ENCODE measurements around the gene HOXB3.

HOXB3 gene

DNA sequence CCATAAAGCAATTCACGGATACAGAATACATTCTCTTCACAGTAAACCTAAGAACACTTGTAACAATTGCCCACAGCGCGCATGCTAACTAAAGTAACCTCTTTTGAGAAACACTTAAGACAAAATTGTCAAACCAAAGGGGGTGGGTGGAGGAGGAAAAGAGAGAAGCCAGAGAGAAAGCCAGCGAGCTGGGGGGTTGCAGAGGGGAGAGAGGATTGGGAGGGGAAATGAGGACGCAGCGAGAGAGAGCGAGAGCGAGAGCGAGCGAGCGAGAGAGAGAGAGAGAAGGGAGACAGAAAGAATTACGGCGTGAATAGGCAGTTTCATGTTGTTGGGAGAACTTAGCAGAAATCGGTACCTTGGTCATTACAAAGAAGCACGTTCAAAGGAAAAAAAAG, 22.4 kb upstream of the HOXB3 start:
- no peak for DNase-seq

DNA sequence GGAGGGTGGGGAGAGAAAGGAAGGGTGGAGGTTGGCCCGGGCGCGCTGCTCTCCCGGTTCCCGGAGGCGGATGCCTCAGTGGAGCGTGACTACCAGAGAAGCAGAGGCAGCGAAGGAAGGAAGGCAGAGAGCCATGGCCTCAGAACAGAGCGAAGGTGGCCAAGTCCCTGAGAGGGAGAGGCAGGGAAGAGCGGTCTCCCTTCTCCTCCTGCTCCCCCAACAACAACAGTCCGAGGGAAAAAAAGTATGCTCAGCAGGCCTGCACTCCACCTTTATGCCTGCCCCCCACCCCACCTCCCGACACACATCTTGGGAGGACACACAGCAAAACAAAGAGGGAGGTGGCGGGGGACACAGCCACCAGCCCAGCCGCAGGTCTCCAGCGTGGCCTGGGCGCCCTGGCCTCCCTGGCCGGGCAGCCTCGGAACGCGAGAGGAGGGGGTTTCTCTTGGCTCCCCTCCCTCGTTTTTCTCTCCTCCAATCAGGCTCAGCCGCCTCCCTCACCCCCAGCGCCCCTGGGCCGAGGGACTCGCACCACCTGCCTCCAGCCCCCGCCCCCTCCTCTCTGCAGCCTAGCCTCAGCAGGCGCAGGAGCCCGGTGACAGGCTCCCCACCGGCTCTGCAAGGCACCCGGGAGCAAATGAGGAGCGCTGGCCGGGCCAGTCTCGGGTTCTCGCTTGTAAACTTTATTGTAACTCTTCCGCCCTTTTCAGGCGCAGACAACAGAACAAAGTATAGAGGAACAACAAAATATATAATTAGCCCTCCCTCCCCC, 21.8 kb upstream of the HOXB3 start:
- no peak for DNase-seq

DNA sequence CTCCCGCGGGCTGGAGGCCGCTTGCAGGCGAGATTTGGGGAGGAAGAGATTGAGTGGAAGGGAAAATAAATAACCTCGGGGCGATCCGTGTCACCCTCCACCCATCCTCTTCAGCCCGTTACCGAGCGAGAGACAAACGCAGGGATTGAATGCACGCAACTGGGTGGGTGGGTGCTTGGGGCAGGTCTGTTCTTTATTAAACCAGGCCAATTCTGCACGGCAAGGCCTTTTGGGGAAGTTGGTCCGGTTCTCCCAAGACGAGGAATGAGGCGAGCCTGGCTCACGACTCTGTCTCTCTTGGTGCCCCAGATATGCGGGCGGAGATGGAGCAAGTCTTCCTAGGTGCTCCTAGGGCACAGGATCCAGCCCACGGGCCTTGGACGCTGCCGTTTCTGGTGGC, 21.2 kb upstream of the HOXB3 start:
- DNase-seq = no peak

DNA sequence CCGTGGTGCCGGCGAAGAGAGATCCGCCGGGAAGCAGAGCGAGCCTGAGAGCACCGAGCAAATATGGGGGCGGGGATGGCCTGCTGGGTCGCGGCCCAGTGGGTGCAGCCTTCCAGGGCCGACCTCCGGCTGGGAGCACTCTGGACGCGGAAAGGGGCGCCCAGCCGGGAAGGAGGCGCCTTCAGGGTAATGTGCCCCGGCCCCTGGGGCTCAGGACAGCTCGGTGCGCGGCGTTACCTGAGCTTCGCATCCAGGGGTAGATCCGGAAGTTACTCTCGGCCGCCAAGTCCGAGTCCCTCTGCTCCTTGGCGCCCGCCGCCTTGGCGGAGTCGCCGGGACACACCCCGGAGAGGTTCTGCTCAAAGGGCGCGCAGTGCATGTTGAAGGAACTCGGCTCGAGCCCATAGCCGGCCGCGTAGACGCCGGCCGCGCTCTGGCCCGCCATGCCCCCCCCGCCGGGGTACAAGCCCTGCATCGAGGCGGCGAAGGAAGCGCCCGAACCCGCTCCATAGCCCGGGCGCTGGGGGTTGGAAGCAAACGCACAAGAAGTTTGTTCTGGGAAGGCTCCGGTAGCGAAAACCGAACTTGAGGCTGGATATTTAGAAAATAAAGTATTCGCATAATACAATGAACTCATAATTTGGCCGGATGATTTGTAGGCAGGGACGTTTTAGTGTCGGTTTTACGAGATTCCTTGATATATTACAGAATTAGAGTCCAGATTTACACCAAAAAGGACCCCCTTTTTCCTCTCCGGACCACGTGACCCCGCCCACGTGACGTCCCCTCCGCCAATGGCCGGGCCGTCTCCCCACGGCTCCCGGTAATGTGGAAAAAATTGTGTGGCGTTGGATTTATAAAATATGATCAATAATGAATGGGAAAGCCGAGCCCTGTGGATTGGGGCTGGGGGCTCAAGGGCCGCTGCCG, 20.5 kb upstream of the HOXB3 start, which contains the start of gene HOXB7:
TSS of gene HOXB7 (minus strand) at position 736 of the 930 bp plus-strand sequence. CDS start at position 637, 99 bp downstream.
- DNase-seq = peak; percentile 67

DNA sequence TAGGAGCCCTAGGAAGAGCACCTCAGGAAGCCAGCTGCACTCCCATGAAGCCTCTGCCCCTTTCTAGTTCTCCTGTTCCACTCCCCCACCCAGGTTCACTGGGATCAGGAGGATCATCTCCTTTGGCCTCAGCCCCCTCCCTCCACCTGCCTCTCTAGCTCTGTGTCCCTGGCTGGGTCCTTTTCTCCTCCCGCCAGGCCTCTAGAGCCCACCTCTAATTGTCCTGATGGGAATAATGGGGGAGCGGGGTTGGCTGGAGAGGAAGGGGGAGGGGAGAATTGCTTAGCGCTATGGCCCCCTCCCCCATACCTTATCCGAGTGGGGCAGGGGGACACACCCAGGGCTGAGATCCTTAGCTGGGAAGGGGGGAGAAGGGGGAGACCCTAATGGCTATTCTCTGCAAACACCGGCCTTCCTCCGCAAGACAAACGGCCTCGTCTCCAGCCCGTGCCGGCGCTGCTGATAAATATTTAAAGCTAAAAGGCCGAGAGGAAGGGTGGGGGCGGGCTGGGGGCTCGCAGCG, 19.8 kb upstream of the HOXB3 start:
- DNase-seq = no peak

DNA sequence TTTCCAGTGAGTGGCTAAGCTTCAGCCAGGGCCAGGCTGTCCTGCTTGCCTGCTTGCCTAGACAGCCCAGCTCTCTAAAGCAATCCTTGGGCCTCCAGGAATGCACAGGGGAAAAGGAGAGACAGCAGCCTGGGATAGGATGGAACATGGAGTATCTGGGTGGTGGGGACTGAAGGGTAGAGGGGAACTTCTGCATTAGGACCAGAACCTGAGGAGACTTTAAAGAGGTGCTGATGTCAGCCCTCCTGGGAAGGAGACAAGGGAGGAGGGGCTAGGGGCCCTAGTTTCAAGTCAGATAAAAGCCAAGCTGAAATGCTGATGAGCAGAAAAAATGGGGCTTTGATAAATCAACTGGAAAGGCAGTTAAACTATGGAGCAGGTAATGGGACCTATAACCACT, 19.0 kb upstream of the HOXB3 start:
- peak; percentile 75 for DNase-seq

DNA sequence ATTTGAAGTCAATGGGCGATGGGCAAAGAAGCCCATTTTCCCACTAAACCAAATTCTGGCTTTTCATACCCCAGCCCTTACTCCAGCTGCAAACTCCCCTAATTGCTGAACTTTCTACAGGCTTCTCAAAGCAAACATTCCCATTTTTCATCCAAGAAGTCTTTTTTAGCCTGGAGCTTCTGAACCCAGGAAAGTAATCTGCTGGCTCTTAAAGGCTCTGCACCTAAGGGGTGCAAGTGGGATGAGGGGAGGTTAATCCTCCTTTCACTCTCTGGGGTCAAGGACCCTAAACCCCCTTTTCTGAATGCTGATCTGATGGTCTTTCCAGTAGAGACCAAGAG, 18.4 kb upstream of the HOXB3 start:
- no peak for DNase-seq

DNA sequence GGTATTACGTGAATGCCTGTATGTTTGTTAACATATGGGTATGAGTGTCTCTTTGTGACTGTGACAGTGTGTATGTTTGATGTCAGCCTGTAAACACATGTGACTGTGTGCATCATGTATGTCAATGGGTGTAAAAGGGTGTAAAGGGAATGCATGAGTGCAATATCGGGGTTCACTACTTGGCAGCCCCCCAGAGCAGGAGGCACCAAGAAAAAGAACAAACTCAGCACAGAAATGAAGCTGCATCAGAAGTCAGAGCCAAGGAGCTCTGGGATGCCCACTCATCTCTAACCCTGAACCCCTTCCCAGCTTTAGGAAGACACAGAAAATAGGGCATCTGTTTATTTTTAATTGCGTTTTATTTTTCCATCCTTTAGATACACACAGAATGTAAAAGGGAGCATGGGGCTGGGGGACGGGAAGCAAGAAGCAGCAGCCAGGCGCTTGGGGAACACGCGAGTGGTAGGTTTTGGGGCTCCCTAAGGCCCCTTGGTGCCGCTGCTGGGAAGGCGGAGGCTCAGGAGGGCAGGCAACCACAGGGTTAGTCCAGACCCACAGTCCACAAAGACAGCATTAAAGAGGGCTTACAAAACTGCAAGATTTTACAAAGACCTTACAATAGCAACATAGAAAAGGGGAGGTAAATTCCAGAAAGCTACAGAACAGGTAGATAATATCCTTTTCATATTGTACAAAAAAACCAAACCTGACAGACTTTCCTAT, 17.0 kb upstream of the HOXB3 start:
- no peak for DNase-seq

DNA sequence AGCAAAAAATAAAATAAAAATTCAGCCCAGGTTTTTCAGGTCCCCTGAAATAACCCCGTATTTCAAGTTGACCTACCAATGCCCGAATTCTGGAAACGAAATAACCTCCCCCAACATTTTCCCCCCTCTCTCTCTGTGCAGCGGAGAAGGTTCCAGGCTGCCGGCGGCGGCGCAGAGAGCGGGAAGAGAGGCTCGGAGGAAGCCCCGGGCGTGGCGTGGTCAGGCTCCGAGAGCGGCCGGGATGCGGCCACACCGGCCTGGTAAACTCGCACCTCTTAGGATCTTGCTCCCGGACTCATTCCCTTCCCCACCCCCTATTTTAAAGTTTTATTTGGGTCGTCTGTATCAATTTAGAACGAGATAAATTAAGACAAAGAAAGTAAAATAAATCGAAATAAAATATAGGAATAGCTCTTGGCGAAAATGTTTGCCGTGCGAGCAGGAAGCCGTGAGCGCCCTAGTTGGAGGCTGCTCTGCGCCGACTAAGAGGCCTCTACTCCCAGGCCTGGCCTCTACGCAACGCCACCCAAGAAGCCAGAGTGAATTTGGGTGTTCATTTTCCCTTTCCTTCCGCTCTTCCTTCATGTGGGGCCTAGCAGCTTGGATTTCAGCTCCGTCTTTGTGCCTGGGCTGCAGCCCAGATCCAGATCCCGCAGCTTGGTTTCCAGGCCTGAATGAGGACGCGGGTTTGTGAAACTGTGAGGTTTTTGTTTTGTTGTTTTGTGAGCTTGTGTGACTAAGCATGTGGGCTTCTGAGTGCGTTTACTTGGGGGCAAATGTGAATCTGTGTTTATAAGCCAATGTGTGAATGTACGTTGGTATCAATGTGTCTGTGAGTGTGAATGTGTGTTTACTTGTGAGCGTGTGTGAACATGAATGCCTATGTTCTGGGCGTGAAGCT, 16.2 kb upstream of the HOXB3 start:
- no peak for DNase-seq

DNA sequence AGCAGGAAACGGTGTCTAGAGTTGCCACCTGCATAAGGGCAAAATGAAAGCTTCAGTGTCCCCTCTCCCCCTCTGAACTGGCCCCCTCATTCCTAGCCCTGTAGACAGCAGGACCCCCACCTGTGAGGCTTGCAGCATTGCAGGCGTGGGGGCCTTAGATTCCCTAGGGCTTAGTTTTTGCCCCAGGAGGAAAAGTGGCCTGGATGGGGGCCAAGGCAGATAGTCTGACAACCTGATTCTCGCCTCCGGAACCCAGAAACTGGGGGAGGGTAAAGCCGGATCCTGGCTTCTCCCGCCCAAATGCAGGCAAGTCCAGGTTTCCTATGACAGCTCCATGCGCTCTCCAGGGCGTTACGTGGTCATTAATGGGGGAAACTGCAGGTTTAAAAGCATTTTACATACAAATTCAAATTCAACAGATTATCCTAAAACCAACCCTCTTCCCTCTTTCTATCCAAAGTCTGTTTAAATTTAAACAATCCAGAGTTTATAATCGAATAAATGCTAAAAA, 15.4 kb upstream of the HOXB3 start:
- DNase-seq = no peak

DNA sequence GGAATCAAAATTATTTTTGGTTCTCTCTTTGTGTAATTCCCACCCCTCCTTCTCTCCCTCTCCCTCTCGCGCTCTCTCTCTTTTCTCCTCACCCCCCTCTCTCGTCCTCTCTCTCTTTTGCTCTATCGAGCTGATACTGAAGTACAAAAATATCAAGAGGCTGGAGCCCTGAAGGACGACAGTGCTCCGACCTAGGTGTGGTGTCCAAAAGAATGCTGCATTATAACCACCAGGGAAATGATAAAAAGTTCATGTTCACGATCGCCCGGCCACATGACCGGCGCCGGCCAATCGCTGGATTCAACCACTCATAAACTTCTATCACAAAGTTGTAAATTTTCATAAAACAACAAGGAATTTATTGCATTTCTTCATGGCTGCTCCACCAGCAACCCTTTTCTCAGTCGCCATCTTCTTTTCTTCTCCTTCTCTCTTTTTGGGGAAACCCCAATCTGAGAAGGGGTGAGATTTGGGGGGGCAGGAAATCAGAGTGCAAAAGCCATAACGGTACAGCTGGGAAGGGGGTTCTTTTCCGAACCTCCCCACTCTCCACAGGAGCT, 14.8 kb upstream of the HOXB3 start, which contains the start of gene HOXB6:
TSS of gene HOXB6 (minus strand) at position 217 of the 560 bp plus-strand sequence. CDS start 6,836 bp downstream, outside the sequence.
- DNase-seq = no peak

DNA sequence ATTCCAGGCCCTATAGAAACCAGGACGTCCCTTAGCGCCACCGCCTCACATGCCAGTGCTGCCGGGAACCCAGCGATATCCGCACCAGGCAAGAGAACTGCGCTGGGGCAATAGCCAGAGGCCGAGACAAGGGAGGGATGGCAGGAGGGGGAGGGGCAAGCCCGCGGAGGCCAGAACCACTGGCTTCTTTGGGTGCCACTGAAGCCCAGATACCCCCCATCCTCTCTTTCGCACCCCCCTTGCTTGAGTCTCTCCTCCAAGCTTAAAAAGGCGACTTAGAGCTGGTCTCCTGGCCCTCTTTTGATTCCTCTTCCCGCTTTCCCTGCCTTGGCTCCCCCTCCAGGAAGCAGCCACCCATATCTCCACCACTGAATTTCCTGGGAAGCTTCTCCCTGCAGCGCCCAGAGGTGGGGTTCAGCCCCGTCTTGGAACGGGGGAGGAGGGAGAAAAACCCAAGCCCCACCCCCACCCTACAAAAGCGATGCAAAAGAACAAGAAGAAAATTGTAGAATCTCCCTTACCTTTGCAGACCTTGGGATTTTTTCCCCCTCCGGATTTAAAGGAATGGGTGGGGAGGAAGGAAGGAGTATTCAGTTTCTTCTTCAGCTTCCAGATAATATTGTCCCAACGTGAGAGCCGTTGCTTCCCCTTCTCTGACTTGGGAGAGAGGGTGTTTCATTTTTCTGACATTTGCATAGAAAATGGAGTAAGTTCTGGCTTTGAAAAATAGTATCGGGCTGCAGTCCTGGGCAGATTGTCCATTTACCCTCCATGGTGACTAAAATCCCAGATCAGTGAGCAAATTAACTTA, 14.1 kb upstream of the HOXB3 start:
- no peak for DNase-seq

DNA sequence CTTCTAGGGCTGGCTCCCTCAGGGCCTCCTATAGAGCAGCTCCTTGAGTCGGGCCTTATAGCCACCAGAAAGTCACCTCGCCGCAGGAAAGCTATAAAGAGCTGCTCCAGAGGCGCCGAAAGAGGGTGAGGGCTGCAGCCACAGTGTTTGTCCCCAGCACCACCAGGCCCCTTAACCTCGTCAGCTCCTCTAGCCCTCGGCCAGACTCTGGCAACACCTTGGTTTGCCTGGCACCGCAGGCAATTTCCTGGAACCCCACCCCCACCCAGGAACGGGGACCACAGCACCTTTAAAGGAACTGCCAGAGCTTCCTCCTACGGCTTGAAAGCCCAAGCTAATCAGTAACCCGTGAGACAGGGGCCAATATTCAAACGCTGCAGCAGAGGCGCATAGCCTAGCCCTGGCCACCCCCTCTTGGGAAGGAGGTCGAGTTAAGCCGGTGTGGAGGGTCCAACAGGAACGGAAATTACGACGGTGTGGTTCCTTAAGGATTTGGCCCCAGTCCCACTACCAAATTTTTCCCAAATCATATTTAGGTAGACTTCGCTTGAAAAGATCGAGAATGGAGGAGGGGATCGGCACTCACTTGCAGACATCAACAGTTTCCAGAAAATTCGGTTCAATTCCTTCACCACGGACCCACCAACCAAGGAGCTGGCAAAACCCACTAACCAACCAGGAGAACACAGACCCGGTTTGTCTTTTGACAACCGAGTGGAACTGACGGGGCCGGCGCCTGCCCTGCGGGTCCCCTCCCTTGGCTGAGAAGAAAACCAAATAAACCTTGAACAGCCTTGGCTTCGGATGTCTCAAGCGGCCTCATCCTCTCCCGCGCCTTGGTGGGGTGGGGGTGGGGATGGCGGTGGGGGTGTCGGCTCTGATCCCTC, 11.7 kb upstream of the HOXB3 start:
- no peak for DNase-seq

DNA sequence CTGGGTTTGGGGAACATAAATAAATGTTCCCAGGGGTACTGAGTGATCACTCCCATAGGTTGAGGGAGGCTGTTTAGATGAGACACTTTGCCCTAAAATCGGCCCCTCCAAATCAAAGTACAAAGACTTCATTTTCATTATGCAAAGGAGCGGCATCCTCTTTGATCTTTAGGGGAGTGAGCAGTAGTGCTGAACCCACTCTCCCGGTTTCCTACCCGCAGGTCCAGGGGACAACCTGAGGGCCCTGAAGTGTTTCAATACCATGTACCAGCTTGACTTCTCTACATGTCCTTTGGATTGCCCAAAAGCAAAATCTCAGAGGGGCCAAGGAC, 11.1 kb upstream of the HOXB3 start:
- no peak for DNase-seq

DNA sequence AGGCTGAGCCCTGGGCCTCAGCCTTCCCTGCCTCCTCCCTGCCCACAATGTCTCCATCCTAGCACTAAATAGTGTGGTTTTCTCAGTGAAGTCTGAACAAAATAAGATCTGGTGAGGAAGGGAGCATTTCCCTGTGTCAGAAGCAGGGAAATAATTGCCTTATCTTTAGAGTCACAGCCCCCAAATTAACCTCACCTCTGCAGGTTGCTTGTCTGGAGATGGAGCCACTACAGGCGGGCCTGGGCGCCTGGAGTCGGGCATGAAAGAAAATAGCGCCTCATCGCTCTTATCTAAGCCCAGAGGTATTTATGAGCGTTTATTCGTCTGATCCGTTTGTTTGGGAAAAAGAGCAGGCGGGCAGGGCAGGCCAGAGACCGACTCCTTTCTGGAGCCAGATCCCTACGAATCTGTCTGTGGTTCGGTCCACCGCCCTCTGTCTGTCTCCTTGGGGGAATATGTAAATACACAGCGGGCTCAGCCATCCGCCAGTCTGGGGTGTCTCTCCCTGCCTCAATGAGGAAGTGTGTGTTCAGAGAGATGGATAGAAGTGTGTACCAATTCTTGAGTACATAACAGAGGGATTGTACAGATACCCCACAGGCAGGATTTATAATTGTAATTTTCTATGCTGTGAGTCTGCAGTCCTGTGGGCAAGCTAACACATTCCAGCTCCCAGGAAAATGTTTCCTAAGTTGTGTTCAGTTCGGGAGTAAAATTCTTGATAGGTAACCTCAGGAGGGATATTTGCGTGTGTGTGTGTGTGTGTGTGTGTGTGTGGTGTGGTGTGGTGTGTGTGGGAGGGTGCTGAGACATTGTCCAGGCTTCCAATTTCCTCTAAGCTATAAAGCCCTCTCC, 10.4 kb upstream of the HOXB3 start:
- DNase-seq = no peak

DNA sequence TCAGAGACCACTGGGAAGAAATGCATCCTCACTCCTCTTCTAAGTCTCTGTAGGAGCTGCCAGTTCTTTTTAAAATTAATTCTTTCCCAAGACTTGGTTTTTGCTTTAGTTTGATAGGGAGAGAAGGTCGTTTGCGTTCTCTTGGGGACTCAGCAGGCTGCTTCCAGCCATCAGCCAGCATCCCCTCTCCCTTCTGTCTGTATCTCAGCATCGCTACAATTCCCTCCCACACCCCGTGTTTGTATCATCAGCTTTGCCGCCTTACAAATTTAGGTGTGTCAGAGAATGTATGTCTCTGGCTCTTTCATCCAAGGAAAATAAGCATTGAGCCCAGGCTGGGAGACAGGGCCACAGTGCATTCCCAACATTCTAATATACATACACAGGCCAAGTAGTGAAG, 9.3 kb upstream of the HOXB3 start:
- no peak for DNase-seq

DNA sequence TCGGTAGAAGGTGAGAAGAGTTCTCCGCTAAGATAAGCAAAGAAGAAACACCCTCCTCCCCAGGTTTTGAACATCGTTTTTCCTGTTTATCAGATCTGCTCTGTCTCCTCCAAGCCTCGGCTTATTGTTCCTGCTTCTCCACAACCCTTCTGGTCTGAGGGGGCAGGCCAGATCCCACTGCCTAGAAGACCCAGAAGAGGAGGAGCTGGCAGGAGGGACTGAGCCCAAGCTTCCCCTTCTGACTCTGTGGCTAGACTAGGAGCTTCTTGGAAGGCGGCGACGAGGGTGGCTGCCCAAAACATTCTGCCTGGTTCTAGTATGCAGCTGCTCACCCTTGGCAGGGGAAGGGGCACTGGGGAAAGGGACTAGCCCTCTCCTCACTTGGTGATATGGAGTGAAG, 8.7 kb upstream of the HOXB3 start:
- DNase-seq = no peak

DNA sequence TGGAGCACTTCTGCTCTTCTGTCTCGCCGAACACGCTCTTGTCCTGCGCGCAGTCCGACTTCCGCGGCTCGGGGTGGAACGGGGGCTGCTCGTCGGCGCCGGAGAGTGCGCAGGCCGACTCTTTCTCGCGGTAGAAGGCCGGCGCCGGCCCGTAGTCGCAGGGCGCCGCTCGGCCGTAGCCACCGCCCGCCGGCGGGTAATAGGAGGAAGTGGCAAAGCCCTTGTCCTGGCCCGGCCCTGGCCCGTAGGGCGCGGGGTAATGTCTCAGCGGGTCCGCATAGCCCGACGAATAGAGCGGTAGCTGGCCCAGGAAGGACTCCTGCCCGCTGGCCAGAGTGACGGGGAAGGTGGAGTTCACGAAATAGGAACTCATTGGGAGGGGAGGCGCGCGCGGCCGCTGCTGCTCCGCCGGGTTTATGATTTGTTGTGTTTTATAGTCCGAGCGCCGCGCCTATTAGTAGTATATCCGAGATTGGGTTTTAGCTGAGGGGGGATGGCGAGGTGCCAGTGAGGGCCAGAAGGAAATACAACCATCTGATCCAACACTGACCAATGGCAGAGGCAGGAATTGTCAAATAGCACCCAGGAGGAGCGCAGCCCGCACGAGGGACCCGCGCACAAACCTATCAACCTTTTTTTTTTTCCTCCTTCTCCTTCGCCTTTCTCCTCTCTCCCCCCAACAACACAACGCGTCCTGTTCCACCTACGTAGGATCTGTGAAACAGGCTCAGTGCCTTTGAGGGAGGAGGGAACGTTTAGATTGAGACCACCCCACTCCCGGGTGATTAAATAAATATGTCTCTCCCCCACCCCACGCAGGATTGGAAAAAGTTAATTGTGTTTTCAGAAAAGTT, 8.0 kb upstream of the HOXB3 start:
- peak; percentile 62 for DNase-seq
